ENCODE data around the gene CDK6. TPM values are rescaled to one million over a fixed set of nuclear protein-coding genes. Genes with fewer than 3 reads are reported as not detected.

CDK6 gene
- total and polyA plus RNA-seq, 10 of the 15 experiments (the other 5 are each of a cell fraction or from before 2014, with no cell fraction given) = 8.0 to 118 (median 45.8) TPM

GRCh38 chr7:92657391-92657790 lies 179.0 kb downstream of the CDK6 start:
- Histone ChIP-seq H3K27ac (ENCODE audit: control insufficient read depth, insufficient read depth) (no peak overlapping the region), H3K9ac (ENCODE audit: control insufficient read depth, insufficient read depth, low read length) (no peak overlapping the region), H3K4me3 (no peak overlapping the region), H2AFZ (ENCODE audit: control insufficient read depth, low read depth, low read length) (no peak overlapping the region), H3K79me2 (ENCODE audit: control insufficient read depth, insufficient read depth, low read length) (no peaks in the 10 kb centered on the region; the same call in 1 of the 2 replicates), H3K27me3 (replicated peaks in 1 of 2; ENCODE audit: control insufficient read depth in 2 of 2, insufficient read depth in 2 of 2, low read length in 1 of 2) (no peaks in the 10 kb centered on the region), H3K36me3 (ENCODE audit: control insufficient read depth in 2 of 2, insufficient read depth in 2 of 2, low read length in 1 of 2) (peaks cover 7% of the 10 kb centered on the region in 2 experiments; a peak in 3 of 4 replicates), H3K4me1 (ENCODE audit: control insufficient read depth, insufficient read depth, low read length) (no peaks in the 10 kb centered on the region), H4K20me1 (ENCODE audit: control insufficient read depth, insufficient read depth) (no peaks in the 10 kb centered on the region), H3K4me2 (ENCODE audit: control insufficient read depth, insufficient read depth) (no peak overlapping the region), H3K9me3 (replicated peaks; ENCODE audit: control insufficient read depth, insufficient read depth, low read length) (no peaks in the 10 kb centered on the region)
- CTCF ChIA-PET = interaction anchor here (0.6 to 1.8 kb wide), 3 partner anchors 8 to 60 kb away, joined by 3 to 5 read pairs (median 4); no protein-coding TSS in a partner anchor
- DNase-seq (ENCODE audit: low read depth, low spot score) = no peak
- SMC1A ChIA-PET (ENCODE audit: uncharacterized antibody, unreplicated experiment) = interaction anchor here (1.0 to 2.4 kb wide), 4 partner anchors 8 to 59 kb away, joined by 3 to 7 read pairs (median 6); no protein-coding TSS in a partner anchor
- intact Hi-C loops (cut with micrococcal nuclease; ENCODE audit: unreplicated experiment) (no loop called here), in situ Hi-C loops (cut with MboI) (no loop called here)
- POLR2A ChIA-PET = interaction anchor here (0.6 to 0.9 kb wide), 2 partner anchors 160 to 181 kb away, joined by 3 read pairs; no protein-coding TSS in a partner anchor
- no peak for FAIRE-seq
- no peak for ATAC-seq
- no TSS peak for BruUV-seq (replicated peaks)
- no peak for TF ChIP-seq BACH1 (IDR thresholded peaks at IDR 0.05; ENCODE audit: borderline replicate concordance)
- TF ChIP-seq, protein P1, sequence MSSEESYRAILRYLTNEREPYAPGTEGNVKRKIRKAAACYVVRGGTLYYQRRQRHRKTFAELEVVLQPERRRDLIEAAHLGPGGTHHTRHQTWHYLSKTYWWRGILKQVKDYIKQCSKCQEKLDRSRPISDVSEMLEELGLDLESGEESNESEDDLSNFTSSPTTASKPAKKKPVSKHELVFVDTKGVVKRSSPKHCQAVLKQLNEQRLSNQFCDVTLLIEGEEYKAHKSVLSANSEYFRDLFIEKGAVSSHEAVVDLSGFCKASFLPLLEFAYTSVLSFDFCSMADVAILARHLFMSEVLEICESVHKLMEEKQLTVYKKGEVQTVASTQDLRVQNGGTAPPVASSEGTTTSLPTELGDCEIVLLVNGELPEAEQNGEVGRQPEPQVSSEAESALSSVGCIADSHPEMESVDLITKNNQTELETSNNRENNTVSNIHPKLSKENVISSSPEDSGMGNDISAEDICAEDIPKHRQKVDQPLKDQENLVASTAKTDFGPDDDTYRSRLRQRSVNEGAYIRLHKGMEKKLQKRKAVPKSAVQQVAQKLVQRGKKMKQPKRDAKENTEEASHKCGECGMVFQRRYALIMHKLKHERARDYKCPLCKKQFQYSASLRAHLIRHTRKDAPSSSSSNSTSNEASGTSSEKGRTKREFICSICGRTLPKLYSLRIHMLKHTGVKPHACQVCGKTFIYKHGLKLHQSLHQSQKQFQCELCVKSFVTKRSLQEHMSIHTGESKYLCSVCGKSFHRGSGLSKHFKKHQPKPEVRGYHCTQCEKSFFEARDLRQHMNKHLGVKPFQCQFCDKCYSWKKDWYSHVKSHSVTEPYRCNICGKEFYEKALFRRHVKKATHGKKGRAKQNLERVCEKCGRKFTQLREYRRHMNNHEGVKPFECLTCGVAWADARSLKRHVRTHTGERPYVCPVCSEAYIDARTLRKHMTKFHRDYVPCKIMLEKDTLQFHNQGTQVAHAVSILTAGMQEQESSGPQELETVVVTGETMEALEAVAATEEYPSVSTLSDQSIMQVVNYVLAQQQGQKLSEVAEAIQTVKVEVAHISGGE (CRISPR knock-in tag; IDR thresholded peaks at IDR 0.05) = no peak
- RAD21 ChIA-PET (ENCODE audit: unreplicated experiment) = no interaction called here
- 96% methylated on average over 1 of the region's 1 CpG for WGBS (ENCODE audit: insufficient coverage, insufficient replicate concordance, low lambda C conversion rate, missing lambda C conversion rate)

GRCh38 chr7:92656121-92656520 lies 180.3 kb downstream of the CDK6 start:
- 100% methylated on average over 4 of the region's 4 CpGs for WGBS (ENCODE audit: insufficient coverage, insufficient replicate concordance, low lambda C conversion rate, missing lambda C conversion rate)
- BruUV-seq (replicated peaks) = no TSS peak
- ChIA-PET RAD21 (ENCODE audit: unreplicated experiment) (no interaction called here), SMC1A (ENCODE audit: uncharacterized antibody, unreplicated experiment) (interaction anchor here (1.1 to 2.4 kb wide), 4 partner anchors 8 to 175 kb away, joined by 3 to 7 read pairs (median 4); no protein-coding TSS in a partner anchor), POLR2A (interaction anchor here (0.6 to 1.3 kb wide), 2 partner anchors 14 to 23 kb away, joined by 3 to 6 read pairs; no protein-coding TSS in a partner anchor), CTCF (interaction anchor here (1.2 to 1.5 kb wide), 2 partner anchors 21 to 33 kb away, joined by 3 read pairs; no protein-coding TSS in a partner anchor)
- Histone ChIP-seq H3K9ac (ENCODE audit: control insufficient read depth, insufficient read depth, low read length) (no peak overlapping the region), H3K36me3 (ENCODE audit: control insufficient read depth in 2 of 2, insufficient read depth in 2 of 2, low read length in 1 of 2) (peaks cover 7% of the 10 kb centered on the region in 2 experiments; a peak in 3 of 4 replicates), H3K4me2 (ENCODE audit: control insufficient read depth, insufficient read depth) (no peak overlapping the region), H3K27ac (ENCODE audit: control insufficient read depth, insufficient read depth) (no peak overlapping the region), H2AFZ (ENCODE audit: control insufficient read depth, low read depth, low read length) (no peak overlapping the region), H3K79me2 (ENCODE audit: control insufficient read depth, insufficient read depth, low read length) (no peaks in the 10 kb centered on the region; the same call in 1 of the 2 replicates), H3K9me3 (replicated peaks; ENCODE audit: control insufficient read depth, insufficient read depth, low read length) (no peaks in the 10 kb centered on the region), H3K27me3 (replicated peaks in 1 of 2; ENCODE audit: control insufficient read depth in 2 of 2, insufficient read depth in 2 of 2, low read length in 1 of 2) (no peaks in the 10 kb centered on the region), H3K4me3 (no peak overlapping the region), H4K20me1 (ENCODE audit: control insufficient read depth, insufficient read depth) (no peaks in the 10 kb centered on the region), H3K4me1 (ENCODE audit: control insufficient read depth, insufficient read depth, low read length) (no peaks in the 10 kb centered on the region)
- in situ Hi-C loops (cut with MboI) = no loop called here
- ATAC-seq (no peak), FAIRE-seq (no peak), DNase-seq (ENCODE audit: low read depth, low spot score) (no peak)
- intact Hi-C loops (cut with micrococcal nuclease; ENCODE audit: unreplicated experiment) = no loop called here
- TF ChIP-seq SIN3A (IDR thresholded peaks at IDR 0.05; ENCODE audit: low read depth, low read length) = no peak
- no peak for TF ChIP-seq SMC3 (IDR thresholded peaks at IDR 0.05; ENCODE audit: borderline replicate concordance, low read length)
- TF ChIP-seq RBBP5 (conservative IDR thresholded peaks at IDR 0.05) = no peak
- TF ChIP-seq RUNX3 (IDR thresholded peaks at IDR 0.05; ENCODE audit: low read length) = no peak
- TF ChIP-seq HCFC1 (IDR thresholded peaks at IDR 0.05; ENCODE audit: low read length) = no peak
- TF ChIP-seq, protein P2, sequence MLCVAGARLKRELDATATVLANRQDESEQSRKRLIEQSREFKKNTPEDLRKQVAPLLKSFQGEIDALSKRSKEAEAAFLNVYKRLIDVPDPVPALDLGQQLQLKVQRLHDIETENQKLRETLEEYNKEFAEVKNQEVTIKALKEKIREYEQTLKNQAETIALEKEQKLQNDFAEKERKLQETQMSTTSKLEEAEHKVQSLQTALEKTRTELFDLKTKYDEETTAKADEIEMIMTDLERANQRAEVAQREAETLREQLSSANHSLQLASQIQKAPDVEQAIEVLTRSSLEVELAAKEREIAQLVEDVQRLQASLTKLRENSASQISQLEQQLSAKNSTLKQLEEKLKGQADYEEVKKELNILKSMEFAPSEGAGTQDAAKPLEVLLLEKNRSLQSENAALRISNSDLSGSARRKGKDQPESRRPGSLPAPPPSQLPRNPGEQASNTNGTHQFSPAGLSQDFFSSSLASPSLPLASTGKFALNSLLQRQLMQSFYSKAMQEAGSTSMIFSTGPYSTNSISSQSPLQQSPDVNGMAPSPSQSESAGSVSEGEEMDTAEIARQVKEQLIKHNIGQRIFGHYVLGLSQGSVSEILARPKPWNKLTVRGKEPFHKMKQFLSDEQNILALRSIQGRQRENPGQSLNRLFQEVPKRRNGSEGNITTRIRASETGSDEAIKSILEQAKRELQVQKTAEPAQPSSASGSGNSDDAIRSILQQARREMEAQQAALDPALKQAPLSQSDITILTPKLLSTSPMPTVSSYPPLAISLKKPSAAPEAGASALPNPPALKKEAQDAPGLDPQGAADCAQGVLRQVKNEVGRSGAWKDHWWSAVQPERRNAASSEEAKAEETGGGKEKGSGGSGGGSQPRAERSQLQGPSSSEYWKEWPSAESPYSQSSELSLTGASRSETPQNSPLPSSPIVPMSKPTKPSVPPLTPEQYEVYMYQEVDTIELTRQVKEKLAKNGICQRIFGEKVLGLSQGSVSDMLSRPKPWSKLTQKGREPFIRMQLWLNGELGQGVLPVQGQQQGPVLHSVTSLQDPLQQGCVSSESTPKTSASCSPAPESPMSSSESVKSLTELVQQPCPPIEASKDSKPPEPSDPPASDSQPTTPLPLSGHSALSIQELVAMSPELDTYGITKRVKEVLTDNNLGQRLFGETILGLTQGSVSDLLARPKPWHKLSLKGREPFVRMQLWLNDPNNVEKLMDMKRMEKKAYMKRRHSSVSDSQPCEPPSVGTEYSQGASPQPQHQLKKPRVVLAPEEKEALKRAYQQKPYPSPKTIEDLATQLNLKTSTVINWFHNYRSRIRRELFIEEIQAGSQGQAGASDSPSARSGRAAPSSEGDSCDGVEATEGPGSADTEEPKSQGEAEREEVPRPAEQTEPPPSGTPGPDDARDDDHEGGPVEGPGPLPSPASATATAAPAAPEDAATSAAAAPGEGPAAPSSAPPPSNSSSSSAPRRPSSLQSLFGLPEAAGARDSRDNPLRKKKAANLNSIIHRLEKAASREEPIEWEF (IDR thresholded peaks at IDR 0.05; ENCODE audit: insufficient replicate concordance, low read depth, low read length) = no peak
- TF ChIP-seq EED (IDR thresholded peaks at IDR 0.05; ENCODE audit: low read depth) = no peak

Measured in GM12878 (cell line).